Measurements from ENCODE around the gene DIO3.

DNA sequence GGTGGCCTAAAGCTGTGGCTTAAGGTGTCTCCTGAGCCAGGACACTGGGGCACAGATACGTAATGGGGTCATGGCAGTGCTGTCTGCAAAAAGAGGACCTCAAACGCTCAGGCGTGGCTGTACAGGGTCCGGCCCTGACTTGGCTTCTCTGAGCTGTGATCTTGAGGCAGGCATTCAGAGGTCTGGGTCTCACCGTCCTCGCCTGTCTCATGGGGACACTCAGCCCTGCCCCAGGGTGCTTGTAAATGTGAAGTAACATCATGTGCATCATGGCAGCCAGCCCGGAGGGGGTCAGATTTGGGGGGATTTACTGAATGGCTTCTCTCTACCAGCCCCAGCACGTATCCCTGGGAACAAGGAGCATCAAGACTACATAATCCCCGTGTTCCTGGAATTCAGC, 28.8 kb downstream of the DIO3 start:
- TF ChIP-seq, protein P1, sequence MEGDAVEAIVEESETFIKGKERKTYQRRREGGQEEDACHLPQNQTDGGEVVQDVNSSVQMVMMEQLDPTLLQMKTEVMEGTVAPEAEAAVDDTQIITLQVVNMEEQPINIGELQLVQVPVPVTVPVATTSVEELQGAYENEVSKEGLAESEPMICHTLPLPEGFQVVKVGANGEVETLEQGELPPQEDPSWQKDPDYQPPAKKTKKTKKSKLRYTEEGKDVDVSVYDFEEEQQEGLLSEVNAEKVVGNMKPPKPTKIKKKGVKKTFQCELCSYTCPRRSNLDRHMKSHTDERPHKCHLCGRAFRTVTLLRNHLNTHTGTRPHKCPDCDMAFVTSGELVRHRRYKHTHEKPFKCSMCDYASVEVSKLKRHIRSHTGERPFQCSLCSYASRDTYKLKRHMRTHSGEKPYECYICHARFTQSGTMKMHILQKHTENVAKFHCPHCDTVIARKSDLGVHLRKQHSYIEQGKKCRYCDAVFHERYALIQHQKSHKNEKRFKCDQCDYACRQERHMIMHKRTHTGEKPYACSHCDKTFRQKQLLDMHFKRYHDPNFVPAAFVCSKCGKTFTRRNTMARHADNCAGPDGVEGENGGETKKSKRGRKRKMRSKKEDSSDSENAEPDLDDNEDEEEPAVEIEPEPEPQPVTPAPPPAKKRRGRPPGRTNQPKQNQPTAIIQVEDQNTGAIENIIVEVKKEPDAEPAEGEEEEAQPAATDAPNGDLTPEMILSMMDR (IDR thresholded peaks at IDR 0.05): no peak
- no peak for TF ChIP-seq POLR2A (IDR thresholded peaks at IDR 0.05)
- TF ChIP-seq POLR2AphosphoS5 (IDR thresholded peaks at IDR 0.05): no peak

Data from breast epithelium (tissue), 3 donors.